ENCODE data around the gene CTNNA3. TPM values are rescaled to one million over a fixed set of nuclear protein-coding genes. Genes with fewer than 3 reads are reported as not detected.

CTNNA3 gene
- total RNA-seq, 1 donor from 2014 or later, result under 0.01 TPM

- no peak overlapping the region for H3K27ac ChIP-seq
- no peak for DNase-seq (ENCODE audit: low spot score in 2 of 2)
- intact Hi-C loops (cut with DNase I), result no loop called here
- no peak for TF ChIP-seq CTCF (IDR thresholded peaks at IDR 0.05)
- no peak overlapping the region for H3K4me3 ChIP-seq
- H3K36me3 ChIP-seq, result no peaks in the 10 kb centered on the region
- no peaks in the 10 kb centered on the region for H3K4me1 ChIP-seq
- no peaks in the 10 kb centered on the region for H3K9me3 ChIP-seq
- H3K27me3 ChIP-seq, result no peaks in the 10 kb centered on the region
Observed at GRCh38 chr10:66886848-66887247, 809.1 kb downstream of the CTNNA3 start.

GRCh38 chr10:66882271-66882670 is 813.7 kb downstream of the CTNNA3 start:
- no peak for DNase-seq (ENCODE audit: low spot score in 2 of 2)
- no peaks in the 10 kb centered on the region for H3K9me3 ChIP-seq
- no peaks in the 10 kb centered on the region for H3K36me3 ChIP-seq
- TF ChIP-seq CTCF (IDR thresholded peaks at IDR 0.05), result no peak
- H3K4me3 ChIP-seq, result no peak overlapping the region
- no peaks in the 10 kb centered on the region for H3K27me3 ChIP-seq
- no peak overlapping the region for H3K27ac ChIP-seq
- intact Hi-C loops (cut with DNase I), result no loop called here
- no peaks in the 10 kb centered on the region for H3K4me1 ChIP-seq

GRCh38 chr10:66881814-66882213 is 814.2 kb downstream of the CTNNA3 start:
- Histone ChIP-seq H3K4me3 (no peak overlapping the region), H3K27me3 (no peaks in the 10 kb centered on the region), H3K9me3 (no peaks in the 10 kb centered on the region), H3K4me1 (no peaks in the 10 kb centered on the region), H3K27ac (no peak overlapping the region), H3K36me3 (no peaks in the 10 kb centered on the region)
- no peak for DNase-seq (ENCODE audit: low spot score in 2 of 2)
- intact Hi-C loops (cut with DNase I), result no loop called here
- no peak for TF ChIP-seq CTCF (IDR thresholded peaks at IDR 0.05)

- H3K4me1 ChIP-seq, result no peaks in the 10 kb centered on the region
- no peaks in the 10 kb centered on the region for H3K36me3 ChIP-seq
- DNase-seq (ENCODE audit: low spot score in 2 of 2), result no peak
- H3K27ac ChIP-seq, result no peak overlapping the region
- TF ChIP-seq CTCF (IDR thresholded peaks at IDR 0.05), result no peak
- intact Hi-C loops (cut with DNase I), result no loop called here
- H3K27me3 ChIP-seq, result no peaks in the 10 kb centered on the region
- no peak overlapping the region for H3K4me3 ChIP-seq
- H3K9me3 ChIP-seq, result no peaks in the 10 kb centered on the region
Observed at GRCh38 chr10:66880826-66881225, 815.2 kb downstream of the CTNNA3 start.

- Histone ChIP-seq H3K36me3 (no peaks in the 10 kb centered on the region), H3K27me3 (no peaks in the 10 kb centered on the region), H3K4me1 (no peaks in the 10 kb centered on the region), H3K9me3 (no peaks in the 10 kb centered on the region), H3K4me3 (no peak overlapping the region), H3K27ac (no peak overlapping the region)
- no peak for TF ChIP-seq CTCF (IDR thresholded peaks at IDR 0.05)
- no peak for DNase-seq (ENCODE audit: low spot score in 2 of 2)
- intact Hi-C loops (cut with DNase I), result no loop called here
Observed at GRCh38 chr10:66880292-66880691, 815.7 kb downstream of the CTNNA3 start.

GRCh38 chr10:66877361-66877760 is 818.6 kb downstream of the CTNNA3 start:
- Histone ChIP-seq H3K4me3 (no peak overlapping the region), H3K36me3 (no peaks in the 10 kb centered on the region), H3K4me1 (no peaks in the 10 kb centered on the region), H3K27me3 (no peaks in the 10 kb centered on the region), H3K9me3 (no peaks in the 10 kb centered on the region), H3K27ac (no peak overlapping the region)
- intact Hi-C loops (cut with DNase I), result no loop called here
- TF ChIP-seq CTCF (IDR thresholded peaks at IDR 0.05), result no peak
- no peak for DNase-seq (ENCODE audit: low spot score in 2 of 2)

Measured in ascending aorta (tissue), 2 donors.